Parathyroid adenoma (tissue), 2 donors: ENCODE measurements around the gene TNFSF15.

Source experiments
- H2AFZ ChIP-seq: fragments of 300-600 bp; sonication (generic); one replicate; pipeline ENCODE4 v1.7.0; 2017; ENCODE audit warnings: antibody characterized with exemption, mild to moderate bottlenecking
- H3K27ac ChIP-seq: fragments of 300-600 bp; sonication (generic); one replicate; pipeline ENCODE4 v1.7.0; 2017
- H3K27me3 ChIP-seq: fragments of 300-600 bp; sonication (generic); one replicate; pipeline ENCODE4 v1.7.0; 2017; ENCODE audit warnings: low read length; ENCODE audit not compliant: control insufficient read depth, insufficient read depth
- H3K36me3 ChIP-seq: fragments of 300-600 bp; sonication (generic); one replicate; pipeline ENCODE4 v1.7.0; 2017; ENCODE audit warnings: low read length; ENCODE audit not compliant: control insufficient read depth, insufficient read depth
- H3K4me1 ChIP-seq: fragments of 300-600 bp; sonication (generic); one replicate; pipeline ENCODE4 v1.7.0; 2017; ENCODE audit warnings: control low read depth
- H3K4me2 ChIP-seq: fragments of 300-600 bp; sonication (generic); one replicate; pipeline ENCODE4 v1.7.0; 2017; ENCODE audit warnings: low read length
- H3K4me3 ChIP-seq: fragments of 300-600 bp; sonication (generic); one replicate; pipeline ENCODE4 v1.7.0; 2017; ENCODE audit warnings: low read depth, low read length
- H3K79me2 ChIP-seq: fragments of 300-600 bp; sonication (generic); one replicate; pipeline ENCODE4 v1.7.0; 2017; ENCODE audit warnings: control low read depth
- H3K9ac ChIP-seq: fragments of 300-600 bp; sonication (generic); one replicate; pipeline ENCODE4 v1.7.0; 2017; ENCODE audit warnings: mild to moderate bottlenecking
- H3K9me3 ChIP-seq: fragments of 300-600 bp; sonication (generic); one replicate; pipeline ENCODE4 v1.7.0; 2017; ENCODE audit warnings: low read length; ENCODE audit not compliant: control insufficient read depth
- TF ChIP-seq, protein P1 (sequence below): fragments of 300-600 bp; sonication (generic); IDR thresholded peaks from one replicate; pipeline ENCODE4 v1.7.0; 2017; ENCODE audit warnings: antibody characterized with exemption, mild to moderate bottlenecking
- donor health status: primary hyperparathyroidism.

TNFSF15 gene

DNA sequence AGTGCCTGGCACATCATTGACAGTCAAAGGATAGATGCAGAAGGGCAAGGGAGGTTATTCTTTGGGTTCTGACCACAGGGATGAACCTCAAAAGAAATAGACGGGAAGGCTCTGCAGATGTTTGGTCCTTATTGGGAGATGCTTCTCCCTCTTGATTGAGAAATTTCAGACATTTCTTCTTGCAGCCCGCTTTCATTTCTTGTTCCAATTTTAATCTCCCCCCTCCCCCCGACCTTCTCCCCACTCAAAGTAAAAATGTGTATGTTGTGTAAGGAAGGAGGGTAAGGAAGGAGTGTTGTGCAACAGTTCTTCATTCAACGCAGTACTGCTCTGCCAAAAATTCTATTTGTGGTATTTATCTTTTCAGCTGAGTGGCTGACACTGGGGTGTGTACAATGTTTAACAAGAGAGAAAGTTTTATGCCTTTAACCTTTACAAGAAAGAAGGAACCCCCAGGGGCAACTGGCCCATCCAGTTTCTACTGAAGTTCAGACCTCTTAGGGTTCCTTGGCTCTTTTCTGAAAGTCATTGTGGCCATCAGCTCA is 46.3 kb upstream of the TNFSF15 start:
- Histone ChIP-seq H3K4me3 (no peak overlapping the region), H3K9ac (no peak overlapping the region), H3K9me3 (no peaks in the 10 kb centered on the region), H3K4me2 (no peak overlapping the region), H3K27ac (no peak overlapping the region), H3K27me3 (no peaks in the 10 kb centered on the region), H3K36me3 (no peaks in the 10 kb centered on the region), H3K79me2 (no peaks in the 10 kb centered on the region), H3K4me1 (peaks cover 3% of the 10 kb centered on the region), H2AFZ (no peak overlapping the region)
- TF ChIP-seq, protein P1, sequence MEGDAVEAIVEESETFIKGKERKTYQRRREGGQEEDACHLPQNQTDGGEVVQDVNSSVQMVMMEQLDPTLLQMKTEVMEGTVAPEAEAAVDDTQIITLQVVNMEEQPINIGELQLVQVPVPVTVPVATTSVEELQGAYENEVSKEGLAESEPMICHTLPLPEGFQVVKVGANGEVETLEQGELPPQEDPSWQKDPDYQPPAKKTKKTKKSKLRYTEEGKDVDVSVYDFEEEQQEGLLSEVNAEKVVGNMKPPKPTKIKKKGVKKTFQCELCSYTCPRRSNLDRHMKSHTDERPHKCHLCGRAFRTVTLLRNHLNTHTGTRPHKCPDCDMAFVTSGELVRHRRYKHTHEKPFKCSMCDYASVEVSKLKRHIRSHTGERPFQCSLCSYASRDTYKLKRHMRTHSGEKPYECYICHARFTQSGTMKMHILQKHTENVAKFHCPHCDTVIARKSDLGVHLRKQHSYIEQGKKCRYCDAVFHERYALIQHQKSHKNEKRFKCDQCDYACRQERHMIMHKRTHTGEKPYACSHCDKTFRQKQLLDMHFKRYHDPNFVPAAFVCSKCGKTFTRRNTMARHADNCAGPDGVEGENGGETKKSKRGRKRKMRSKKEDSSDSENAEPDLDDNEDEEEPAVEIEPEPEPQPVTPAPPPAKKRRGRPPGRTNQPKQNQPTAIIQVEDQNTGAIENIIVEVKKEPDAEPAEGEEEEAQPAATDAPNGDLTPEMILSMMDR, result no peak

DNA sequence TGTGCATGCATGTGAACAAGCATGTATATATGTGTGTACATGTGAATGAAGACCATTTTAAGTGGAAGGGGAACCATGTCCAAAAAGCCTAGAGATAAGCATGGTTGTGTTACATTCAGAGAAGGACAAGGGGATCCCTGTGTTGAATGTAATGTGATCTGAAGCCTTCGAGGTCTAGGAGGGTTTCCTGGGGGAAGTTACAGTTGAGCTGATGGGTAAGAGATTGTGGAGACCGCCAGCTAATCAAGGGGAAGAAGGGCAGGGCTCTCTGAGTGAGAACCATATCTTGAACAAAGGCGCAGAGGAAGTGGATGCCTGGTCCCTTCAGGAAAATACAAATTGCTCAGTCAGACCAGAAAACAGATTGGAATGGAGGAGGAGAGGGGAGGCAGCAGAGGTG is 45.5 kb upstream of the TNFSF15 start:
- no peak overlapping the region for H3K4me3 ChIP-seq
- H3K36me3 ChIP-seq, result no peaks in the 10 kb centered on the region
- no peak overlapping the region for H3K27ac ChIP-seq
- H2AFZ ChIP-seq, result no peak overlapping the region
- H3K4me2 ChIP-seq, result no peak overlapping the region
- TF ChIP-seq, protein P1, result no peak
- no peak overlapping the region for H3K9ac ChIP-seq
- no peaks in the 10 kb centered on the region for H3K9me3 ChIP-seq
- no peaks in the 10 kb centered on the region for H3K79me2 ChIP-seq
- no peaks in the 10 kb centered on the region for H3K27me3 ChIP-seq
- peaks cover 3% of the 10 kb centered on the region for H3K4me1 ChIP-seq

DNA sequence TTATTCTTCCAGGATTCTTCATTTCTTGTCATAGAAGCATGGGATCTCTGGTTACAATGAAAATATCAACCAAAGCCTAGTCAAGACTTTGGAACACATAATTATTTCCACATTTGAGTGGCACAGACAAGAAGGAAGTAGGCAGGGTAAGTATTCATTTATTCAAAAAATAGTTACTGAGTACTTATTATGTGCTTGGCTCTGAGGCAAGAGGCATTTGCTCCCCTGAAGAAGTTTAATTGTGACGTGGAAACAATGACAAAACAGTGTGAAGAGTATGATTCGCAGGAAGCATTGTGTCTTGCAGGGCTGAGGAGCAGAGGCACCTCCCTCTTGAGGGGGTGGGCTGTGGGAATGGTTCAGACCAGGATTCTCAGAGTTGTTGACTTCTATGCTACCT is 45.0 kb upstream of the TNFSF15 start:
- H3K79me2 ChIP-seq, result no peaks in the 10 kb centered on the region
- TF ChIP-seq, protein P1, result no peak
- H3K4me3 ChIP-seq, result no peak overlapping the region
- no peaks in the 10 kb centered on the region for H3K36me3 ChIP-seq
- peaks cover 3% of the 10 kb centered on the region for H3K4me1 ChIP-seq
- H2AFZ ChIP-seq, result no peak overlapping the region
- H3K9ac ChIP-seq, result no peak overlapping the region
- H3K9me3 ChIP-seq, result no peaks in the 10 kb centered on the region
- no peak overlapping the region for H3K27ac ChIP-seq
- no peaks in the 10 kb centered on the region for H3K27me3 ChIP-seq
- no peak overlapping the region for H3K4me2 ChIP-seq

DNA sequence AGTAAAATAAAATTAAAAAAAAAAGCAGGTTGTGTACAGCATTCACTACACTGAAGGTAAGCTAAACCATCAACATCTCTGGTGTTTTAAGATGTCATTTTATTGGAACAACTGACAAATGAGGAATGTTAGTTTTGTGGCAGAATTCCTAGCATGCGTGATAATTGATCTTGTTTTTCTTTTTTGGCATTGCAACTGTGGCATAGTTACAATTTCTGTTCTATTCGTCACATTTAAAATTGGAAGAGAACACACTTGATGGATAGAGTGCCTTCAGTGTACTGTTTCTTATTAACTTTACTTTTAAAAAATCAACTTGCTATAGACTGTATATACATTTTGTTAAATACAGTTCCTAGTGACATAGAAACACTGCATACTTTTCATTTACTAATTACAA is 43.6 kb upstream of the TNFSF15 start:
- H3K27me3 ChIP-seq, result no peaks in the 10 kb centered on the region
- no peak overlapping the region for H3K27ac ChIP-seq
- no peak overlapping the region for H3K4me2 ChIP-seq
- TF ChIP-seq, protein P1, result no peak
- H3K79me2 ChIP-seq, result no peaks in the 10 kb centered on the region
- H3K9ac ChIP-seq, result no peak overlapping the region
- H3K4me3 ChIP-seq, result no peak overlapping the region
- H3K9me3 ChIP-seq, result no peaks in the 10 kb centered on the region
- no peak overlapping the region for H2AFZ ChIP-seq
- no peaks in the 10 kb centered on the region for H3K36me3 ChIP-seq
- H3K4me1 ChIP-seq, result peaks cover 3% of the 10 kb centered on the region
